ENCODE measurements around the gene DRAM2. TPM values are rescaled to one million over a fixed set of nuclear protein-coding genes. Genes with fewer than 3 reads are reported as not detected.

Gene DRAM2
- total and polyA plus RNA-seq, 7 experiments from 2014 or later = 26.9 to 87.5 (median 47.4) TPM

- Histone ChIP-seq H3K4me1 (ENCODE audit: control insufficient read depth in 2 of 2, insufficient read depth in 2 of 2, low read length in 2 of 2) (peaks cover 4 to 26% of the 10 kb centered on the region in 2 donors), H3K27ac (ENCODE audit: low read depth, low read length) (no peak overlapping the region), H3K27me3 (ENCODE audit: control insufficient read depth in 2 of 2, insufficient read depth in 2 of 2, low read length in 2 of 2) (no peaks in the 10 kb centered on the region), H3K9me3 (ENCODE audit: control insufficient read depth in 2 of 3, low read length in 3 of 3) (no peaks in the 10 kb centered on the region), H3K4me3 (ENCODE audit: low read length) (no peak overlapping the region), H3K36me3 (ENCODE audit: control insufficient read depth in 2 of 3, insufficient read depth in 3 of 3, low read length in 3 of 3) (peaks cover 0 to 21% (median 9%) of the 10 kb centered on the region in 3 experiments)
- ChIA-PET CTCF (interaction anchor here (1.6 kb wide), 1 partner anchor 117 kb away, joined by 4 read pairs; no protein-coding TSS in a partner anchor), POLR2A (interaction anchor here (0.5 kb wide), 1 partner anchor 16 kb away, joined by 3 read pairs; no protein-coding TSS in a partner anchor)
- peaks cover 48 to 94% (median 80%) of the 10 kb centered on the region in 7 donors for H3K4me1 Mint-ChIP-seq
- intact Hi-C loops (cut with micrococcal nuclease) = loop anchor here in 1 of 2 donors (2.0 kb wide), 1 partner anchor 15 kb away; no protein-coding TSS in a partner anchor
- H3K27me3 Mint-ChIP-seq = no peaks in the 10 kb centered on the region
- no peak for ATAC-seq
- peak overlapping the region in 2 of 10 donors; percentile 25 to 73 for H3K4me3 Mint-ChIP-seq
- peaks cover 7 to 51% (median 40%) of the 10 kb centered on the region in 5 donors for H3K36me3 Mint-ChIP-seq
- peak overlapping the region in 1 of 9 donors; percentile 4 for H3K27ac Mint-ChIP-seq
- no peaks in the 10 kb centered on the region for H3K9me3 Mint-ChIP-seq
- no peak for DNase-seq
These were observed 8.1 kb upstream of the DRAM2 start for GRCh38 chr1:111147948-111148347.

- POLR2A ChIA-PET = interaction anchor here (0.7 kb wide), 1 partner anchor 53 kb away, joined by 3 read pairs; no protein-coding TSS in a partner anchor
- no peaks in the 10 kb centered on the region for H3K9me3 Mint-ChIP-seq
These were observed 6.3 kb upstream of the DRAM2 start for GRCh38 chr1:111145963-111146768.

DNA sequence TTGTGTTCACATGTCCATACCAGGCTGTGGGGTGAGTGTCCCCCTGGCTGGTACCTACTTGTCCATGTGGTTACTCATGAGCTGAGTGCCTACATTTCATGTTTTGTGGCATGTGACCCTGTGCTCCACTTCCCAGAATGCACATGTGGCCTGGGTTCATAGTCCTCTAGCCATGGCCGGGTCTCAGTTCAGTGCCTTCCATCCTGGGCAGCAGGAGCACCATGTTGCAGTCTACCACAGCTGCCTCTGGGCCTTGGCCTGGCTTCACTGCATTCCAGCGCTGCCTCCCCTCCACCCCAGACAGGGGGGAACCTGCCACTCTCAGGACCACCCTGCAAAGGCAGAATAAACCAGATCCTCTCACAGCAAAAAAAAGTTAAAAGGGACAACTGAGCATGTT is 5.6 kb upstream of the DRAM2 start:
- H3K4me1 Mint-ChIP-seq = peaks cover 48 to 93% (median 82%) of the 10 kb centered on the region in 7 donors
- no peak for DNase-seq
- CTCF ChIA-PET = no interaction called here
- Histone ChIP-seq H3K4me1 (ENCODE audit: control insufficient read depth in 2 of 2, insufficient read depth in 2 of 2, low read length in 2 of 2) (peaks cover 14 to 36% of the 10 kb centered on the region in 2 donors), H3K27ac (ENCODE audit: low read depth, low read length) (no peak overlapping the region), H3K36me3 (ENCODE audit: control insufficient read depth in 2 of 3, insufficient read depth in 3 of 3, low read length in 3 of 3) (peaks cover 0 to 20% (median 9%) of the 10 kb centered on the region in 3 experiments), H3K9me3 (ENCODE audit: control insufficient read depth in 2 of 3, low read length in 3 of 3) (no peaks in the 10 kb centered on the region), H3K4me3 (ENCODE audit: low read length) (no peak overlapping the region), H3K27me3 (ENCODE audit: control insufficient read depth in 2 of 2, insufficient read depth in 2 of 2, low read length in 2 of 2) (no peaks in the 10 kb centered on the region)
- peaks cover 7 to 34% (median 23%) of the 10 kb centered on the region in 5 donors for H3K36me3 Mint-ChIP-seq
- POLR2A ChIA-PET = no interaction called here
- H3K27me3 Mint-ChIP-seq = no peaks in the 10 kb centered on the region
- intact Hi-C loops (cut with micrococcal nuclease) = no loop called here
- peak overlapping the region in 7 of 10 donors; percentile 1 to 44 (median 24) for H3K4me3 Mint-ChIP-seq
- peak overlapping the region in 2 of 9 donors; percentile 20 to 59 for H3K27ac Mint-ChIP-seq
- H3K9me3 Mint-ChIP-seq = no peaks in the 10 kb centered on the region
- ATAC-seq = no peak

More at GRCh38 chr1:111145963-111146768, 6.3 kb upstream of the DRAM2 start:
- H3K27me3 Mint-ChIP-seq = no peaks in the 10 kb centered on the region
- H3K9me3 ChIP-seq (ENCODE audit: control insufficient read depth in 2 of 3, low read length in 3 of 3) = no peaks in the 10 kb centered on the region
- H3K4me3 Mint-ChIP-seq = peak overlapping the region in 8 of 10 donors; percentile 1 to 44 (median 24)
- DNase-seq (no peak), ATAC-seq (no peak)
- peak overlapping the region in 7 of 9 donors; percentile 1 to 59 (median 32) for H3K27ac Mint-ChIP-seq
- H3K4me3 ChIP-seq (ENCODE audit: low read length) = no peak overlapping the region
- H3K36me3 ChIP-seq (ENCODE audit: control insufficient read depth in 2 of 3, insufficient read depth in 3 of 3, low read length in 3 of 3) = peaks cover 0 to 20% (median 9%) of the 10 kb centered on the region in 3 experiments
- CTCF ChIA-PET = interaction anchor here (0.7 to 1.6 kb wide), 2 partner anchors 41 to 115 kb away, joined by 4 read pairs; no protein-coding TSS in a partner anchor
- no peaks in the 10 kb centered on the region for H3K27me3 ChIP-seq (ENCODE audit: control insufficient read depth in 2 of 2, insufficient read depth in 2 of 2, low read length in 2 of 2)
- H3K4me1 ChIP-seq (ENCODE audit: control insufficient read depth in 2 of 2, insufficient read depth in 2 of 2, low read length in 2 of 2) = peaks cover 10 to 31% of the 10 kb centered on the region in 2 donors
- H3K36me3 Mint-ChIP-seq = peaks cover 7 to 37% (median 23%) of the 10 kb centered on the region in 5 donors
- H3K27ac ChIP-seq (ENCODE audit: low read depth, low read length) = no peak overlapping the region
- intact Hi-C loops (cut with micrococcal nuclease) = loop anchor here in 1 of 2 donors (2.0 kb wide), 1 partner anchor 17 kb away; no protein-coding TSS in a partner anchor
- peaks cover 44 to 94% (median 80%) of the 10 kb centered on the region in 7 donors for H3K4me1 Mint-ChIP-seq

- H3K27me3 Mint-ChIP-seq = no peaks in the 10 kb centered on the region
- Histone ChIP-seq H3K36me3 (ENCODE audit: control insufficient read depth in 2 of 3, insufficient read depth in 3 of 3, low read length in 3 of 3) (peaks cover 0 to 12% (median 0%) of the 10 kb centered on the region in 3 experiments), H3K9me3 (ENCODE audit: control insufficient read depth in 2 of 3, low read length in 3 of 3) (no peaks in the 10 kb centered on the region), H3K27ac (ENCODE audit: low read depth, low read length) (no peak overlapping the region), H3K27me3 (ENCODE audit: control insufficient read depth in 2 of 2, insufficient read depth in 2 of 2, low read length in 2 of 2) (no peaks in the 10 kb centered on the region), H3K4me1 (ENCODE audit: control insufficient read depth in 2 of 2, insufficient read depth in 2 of 2, low read length in 2 of 2) (peaks cover 18 to 36% of the 10 kb centered on the region in 2 donors), H3K4me3 (ENCODE audit: low read length) (no peak overlapping the region)
- ChIA-PET POLR2A (interaction anchor here (0.6 to 1.2 kb wide), 5 partner anchors 56 to 337 kb away, joined by 3 to 6 read pairs (median 5); no protein-coding TSS in a partner anchor), CTCF (interaction anchor here (0.6 to 2.1 kb wide), 3 partner anchors 150 to 1531 kb away, joined by 3 to 6 read pairs (median 4); no protein-coding TSS in a partner anchor)
- peak overlapping the region in 8 of 10 donors; percentile 4 to 98 (median 66) for H3K4me3 Mint-ChIP-seq
- ATAC-seq (no peak), DNase-seq (peak in 1 of 9 donors; percentile 16)
- peak overlapping the region in 3 of 9 donors; percentile 20 to 92 (median 32) for H3K27ac Mint-ChIP-seq
- peaks cover 4 to 23% (median 14%) of the 10 kb centered on the region in 5 donors for H3K36me3 Mint-ChIP-seq
- intact Hi-C loops (cut with micrococcal nuclease) = loop anchor here (5.0 kb wide), 6 partner anchors 55 to 805 kb away; partner anchors contain the start of gene RBM15 (in 1 of the 2)
- no peaks in the 10 kb centered on the region for H3K9me3 Mint-ChIP-seq
- peaks cover 50 to 87% (median 69%) of the 10 kb centered on the region in 7 donors for H3K4me1 Mint-ChIP-seq
These were observed 2.6 kb upstream of the DRAM2 start for GRCh38 chr1:111142356-111142975.

- ChIA-PET CTCF (no interaction called here), POLR2A (interaction anchor here (0.6 to 2.4 kb wide), 8 partner anchors 15 to 336 kb away, joined by 3 to 34 read pairs (median 4); no protein-coding TSS in a partner anchor)
- Histone ChIP-seq H3K4me1 (ENCODE audit: control insufficient read depth in 2 of 2, insufficient read depth in 2 of 2, low read length in 2 of 2) (peaks cover 18 to 32% of the 10 kb centered on the region in 2 donors), H3K9me3 (ENCODE audit: control insufficient read depth in 2 of 3, low read length in 3 of 3) (no peaks in the 10 kb centered on the region), H3K27me3 (ENCODE audit: control insufficient read depth in 2 of 2, insufficient read depth in 2 of 2, low read length in 2 of 2) (no peaks in the 10 kb centered on the region), H3K36me3 (ENCODE audit: control insufficient read depth in 2 of 3, insufficient read depth in 3 of 3, low read length in 3 of 3) (peaks cover 0 to 12% (median 0%) of the 10 kb centered on the region in 3 experiments), H3K4me3 (ENCODE audit: low read length) (peak overlapping the region; percentile 91), H3K27ac (ENCODE audit: low read depth, low read length) (peak overlapping the region; percentile 93)
- H3K36me3 Mint-ChIP-seq = peaks cover 4 to 25% (median 14%) of the 10 kb centered on the region in 5 donors
- ATAC-seq (no peak), DNase-seq (no peak)
- H3K9me3 Mint-ChIP-seq = no peaks in the 10 kb centered on the region
- peaks cover 44 to 80% (median 63%) of the 10 kb centered on the region in 7 donors for H3K4me1 Mint-ChIP-seq
- H3K27me3 Mint-ChIP-seq = no peaks in the 10 kb centered on the region
- H3K4me3 Mint-ChIP-seq = peak overlapping the region; percentile 87 to 100 (median 98)
- intact Hi-C loops (cut with micrococcal nuclease) = loop anchor here (2.0 to 5.0 kb wide), 7 partner anchors 45 to 804 kb away; partner anchors contain the start of gene RBM15 (in 1 of the 2)
- H3K27ac Mint-ChIP-seq = peak overlapping the region; percentile 13 to 100 (median 72)
These were observed 1.6 kb upstream of the DRAM2 start for GRCh38 chr1:111141245-111142220.
